Activated T-helper 2 cell treated with anti-CD3 and anti-CD28 coated beads, Interferon-gamma antibody, Interleukin-2, Interleukin-4, amounts not matched to agents 10 μg/mL and 5 μg/mL and 100 μg/mL, durations not matched to agents 14 hours and 24 hours and 36 hours (primary cell): ENCODE results near the gene AUTS2. TPM values are rescaled to one million over a fixed set of nuclear protein-coding genes. Genes with fewer than 3 reads are reported as not detected.

Source experiments
- DNase-seq: peaks from one replicate; pipeline ENCODE4 v3.0.0; 2021; ENCODE audit warnings: low spot score
- H3K27ac Mint-ChIP-seq: one replicate; pipeline ENCODE4 v1.8.0; 2021; ENCODE audit warnings: mixed read lengths
- H3K27me3 Mint-ChIP-seq: one replicate; pipeline ENCODE4 v1.8.0; 2021; ENCODE audit warnings: low read depth, mixed read lengths
- H3K36me3 Mint-ChIP-seq: one replicate; pipeline ENCODE4 v1.8.0; 2021; ENCODE audit warnings: low read depth, mixed read lengths
- H3K4me1 Mint-ChIP-seq: one replicate; pipeline ENCODE4 v1.8.0; 2021; ENCODE audit warnings: low read depth, mixed read lengths
- H3K4me3 Mint-ChIP-seq: one replicate; pipeline ENCODE4 v1.8.0; 2021; ENCODE audit warnings: low read depth, mild to moderate bottlenecking, moderate library complexity, mixed read lengths
- H3K9me3 Mint-ChIP-seq: one replicate; pipeline ENCODE4 v1.8.0; 2021; ENCODE audit warnings: mixed read lengths
- intact Hi-C: fragments of 100-400 bp; cut with micrococcal nuclease; formaldehyde crosslinking; loops from one replicate; pipeline ENCODE4 v1.15.1; 2023
- total RNA-seq: library from RNA; stranded (reverse); gene quantifications from 2 replicates; pipeline ENCODE4 v1.2.3, GENCODE V29; 2022

The AUTS2 gene
- total RNA-seq, 1 donor from 2014 or later, result 1.1 TPM

DNA sequence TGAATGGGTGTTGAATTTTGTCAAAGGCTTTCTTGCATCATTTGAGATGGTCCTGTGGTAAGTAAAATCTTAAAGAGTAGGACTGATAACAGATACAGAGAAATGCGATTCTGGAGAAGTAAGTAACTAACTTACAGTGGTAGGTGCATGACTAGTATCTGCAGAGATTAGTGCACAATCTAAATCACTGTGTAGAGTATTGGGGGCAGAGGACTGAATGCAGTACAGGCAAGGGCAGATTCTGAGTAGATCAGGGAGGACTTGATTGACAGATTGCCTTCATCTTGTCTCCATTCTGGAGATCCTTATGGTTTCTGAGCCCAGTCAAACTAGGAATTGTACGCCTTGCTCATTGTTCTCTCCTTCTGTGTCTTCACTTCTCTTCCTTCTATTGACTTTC, 736.0 kb downstream of the AUTS2 start:
- H3K27ac Mint-ChIP-seq, result no peak overlapping the region

DNA sequence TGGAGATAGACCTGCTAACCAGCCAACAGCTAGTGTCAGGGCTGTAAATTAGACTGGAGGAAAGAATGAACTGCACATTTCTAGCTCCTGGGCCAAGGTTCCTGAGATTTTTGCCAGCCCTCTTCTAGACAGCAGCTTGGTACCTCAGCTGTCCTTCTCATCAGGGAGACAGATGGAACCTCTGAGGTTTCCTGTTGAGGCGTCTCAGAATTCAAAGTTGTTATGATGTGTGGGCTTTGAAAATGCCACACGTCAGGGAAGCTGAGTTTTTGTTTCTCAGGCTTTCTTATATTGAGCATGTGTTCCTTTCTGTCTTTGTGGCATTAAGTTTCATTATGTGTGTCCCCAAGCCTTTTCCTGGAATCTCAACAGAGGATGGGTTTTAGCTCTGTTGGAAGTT, 736.6 kb downstream of the AUTS2 start:
- peaks cover 8% of the 10 kb centered on the region for H3K9me3 Mint-ChIP-seq
- intact Hi-C loops, result no loop called here
- no peak overlapping the region for H3K4me3 Mint-ChIP-seq
- peaks cover 4% of the 10 kb centered on the region for H3K4me1 Mint-ChIP-seq
- H3K27ac Mint-ChIP-seq, result no peak overlapping the region
- no peaks in the 10 kb centered on the region for H3K36me3 Mint-ChIP-seq
- DNase-seq, result no peak
- H3K27me3 Mint-ChIP-seq, result no peaks in the 10 kb centered on the region

More for the DNA sequence above, 736.0 kb downstream of the AUTS2 start:
- H3K27me3 Mint-ChIP-seq, result no peaks in the 10 kb centered on the region
- H3K4me1 Mint-ChIP-seq, result peaks cover 4% of the 10 kb centered on the region
- H3K4me3 Mint-ChIP-seq, result no peak overlapping the region
- no peak for DNase-seq
- no peaks in the 10 kb centered on the region for H3K36me3 Mint-ChIP-seq
- H3K9me3 Mint-ChIP-seq, result peaks cover 8% of the 10 kb centered on the region
- intact Hi-C loops, result no loop called here

GRCh38 chr7:70336536-70336935, 738.3 kb downstream of the AUTS2 start:
- intact Hi-C loops, result no loop called here
- no peak overlapping the region for H3K27ac Mint-ChIP-seq
- H3K4me3 Mint-ChIP-seq, result no peak overlapping the region
- no peak for DNase-seq
- H3K9me3 Mint-ChIP-seq, result peaks cover 8% of the 10 kb centered on the region
- H3K27me3 Mint-ChIP-seq, result no peaks in the 10 kb centered on the region
- peaks cover 4% of the 10 kb centered on the region for H3K4me1 Mint-ChIP-seq
- H3K36me3 Mint-ChIP-seq, result no peaks in the 10 kb centered on the region

DNA sequence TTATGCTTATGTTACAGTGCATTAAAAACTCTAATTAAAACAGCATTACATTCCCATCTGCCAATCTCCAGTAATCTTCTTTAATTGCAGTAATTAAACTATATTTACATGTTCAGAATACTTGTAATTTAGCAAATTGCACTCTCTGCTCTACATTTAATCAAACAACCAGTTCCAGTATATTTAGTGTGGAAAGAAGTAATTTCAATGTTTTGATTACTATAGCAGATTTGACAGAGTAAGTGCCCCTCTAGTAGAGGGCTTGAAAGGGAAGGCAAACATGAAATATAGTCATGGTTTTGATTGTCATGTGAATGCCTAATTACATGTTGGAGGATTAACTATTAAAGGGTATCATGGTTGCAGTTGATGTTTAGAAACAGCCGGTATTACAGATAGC, 739.7 kb downstream of the AUTS2 start:
- no peak for DNase-seq
- H3K9me3 Mint-ChIP-seq, result no peaks in the 10 kb centered on the region
- peaks cover 4% of the 10 kb centered on the region for H3K4me1 Mint-ChIP-seq
- H3K36me3 Mint-ChIP-seq, result no peaks in the 10 kb centered on the region
- no peaks in the 10 kb centered on the region for H3K27me3 Mint-ChIP-seq
- H3K4me3 Mint-ChIP-seq, result no peak overlapping the region
- intact Hi-C loops, result no loop called here
- H3K27ac Mint-ChIP-seq, result no peak overlapping the region

- Mint-ChIP-seq H3K27ac (no peak overlapping the region), H3K9me3 (no peaks in the 10 kb centered on the region), H3K4me3 (no peak overlapping the region), H3K36me3 (no peaks in the 10 kb centered on the region), H3K27me3 (no peaks in the 10 kb centered on the region), H3K4me1 (peaks cover under 1% of the 10 kb centered on the region)
- DNase-seq, result no peak
- intact Hi-C loops, result no loop called here
Observed at GRCh38 chr7:70340236-70340635, 742.0 kb downstream of the AUTS2 start.

DNA sequence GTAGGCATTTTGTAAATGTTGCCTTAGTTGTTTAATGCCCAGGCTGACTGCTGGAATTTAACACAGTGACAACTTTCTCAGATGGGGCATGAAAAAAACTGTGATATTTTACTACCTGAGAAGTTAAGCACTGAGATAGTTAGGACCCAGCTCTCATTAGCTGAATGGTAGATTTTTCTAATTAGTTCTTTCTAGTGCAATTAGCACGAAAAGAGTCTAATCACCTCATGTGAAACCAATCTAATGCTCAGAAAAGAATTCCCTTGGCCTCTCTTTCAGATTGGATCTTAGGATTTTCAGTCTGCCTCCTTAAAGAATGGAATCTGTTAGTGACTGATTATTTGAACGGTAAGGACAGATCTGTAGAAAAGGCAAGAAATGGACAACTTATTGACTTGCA, 743.2 kb downstream of the AUTS2 start:
- H3K27ac Mint-ChIP-seq, result no peak overlapping the region
- intact Hi-C loops, result no loop called here
- H3K36me3 Mint-ChIP-seq, result no peaks in the 10 kb centered on the region
- no peak for DNase-seq
- no peaks in the 10 kb centered on the region for H3K4me1 Mint-ChIP-seq
- H3K27me3 Mint-ChIP-seq, result no peaks in the 10 kb centered on the region
- H3K9me3 Mint-ChIP-seq, result no peaks in the 10 kb centered on the region
- no peak overlapping the region for H3K4me3 Mint-ChIP-seq

GRCh38 chr7:70343519-70343918, 745.2 kb downstream of the AUTS2 start:
- no peak for DNase-seq
- Mint-ChIP-seq H3K4me1 (peaks cover 8% of the 10 kb centered on the region), H3K9me3 (no peaks in the 10 kb centered on the region), H3K27me3 (no peaks in the 10 kb centered on the region), H3K27ac (no peak overlapping the region), H3K4me3 (no peak overlapping the region), H3K36me3 (no peaks in the 10 kb centered on the region)
- intact Hi-C loops, result no loop called here

DNA sequence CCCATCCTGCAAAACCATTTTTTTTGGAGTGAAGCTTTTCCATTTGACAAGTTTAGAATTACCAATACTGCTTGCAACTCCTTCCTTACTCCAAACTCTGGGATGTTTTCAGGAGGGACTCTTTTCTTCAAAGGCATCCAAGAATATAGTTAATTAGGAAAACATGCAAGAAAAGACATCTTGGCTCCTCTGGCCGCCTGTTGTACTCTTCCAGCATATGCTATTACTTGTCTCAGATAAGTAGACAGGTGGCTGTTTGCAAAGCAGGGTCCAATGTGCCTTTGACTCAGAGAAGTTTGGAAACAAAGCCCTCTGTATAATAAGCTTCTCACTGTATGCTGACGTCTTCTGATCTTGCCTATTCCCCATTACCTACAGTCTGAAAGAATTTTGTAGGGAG, 746.5 kb downstream of the AUTS2 start:
- Mint-ChIP-seq H3K27me3 (no peaks in the 10 kb centered on the region), H3K4me1 (peaks cover 8% of the 10 kb centered on the region), H3K4me3 (no peak overlapping the region), H3K9me3 (no peaks in the 10 kb centered on the region), H3K27ac (no peak overlapping the region), H3K36me3 (no peaks in the 10 kb centered on the region)
- intact Hi-C loops, result no loop called here
- DNase-seq, result no peak

DNA sequence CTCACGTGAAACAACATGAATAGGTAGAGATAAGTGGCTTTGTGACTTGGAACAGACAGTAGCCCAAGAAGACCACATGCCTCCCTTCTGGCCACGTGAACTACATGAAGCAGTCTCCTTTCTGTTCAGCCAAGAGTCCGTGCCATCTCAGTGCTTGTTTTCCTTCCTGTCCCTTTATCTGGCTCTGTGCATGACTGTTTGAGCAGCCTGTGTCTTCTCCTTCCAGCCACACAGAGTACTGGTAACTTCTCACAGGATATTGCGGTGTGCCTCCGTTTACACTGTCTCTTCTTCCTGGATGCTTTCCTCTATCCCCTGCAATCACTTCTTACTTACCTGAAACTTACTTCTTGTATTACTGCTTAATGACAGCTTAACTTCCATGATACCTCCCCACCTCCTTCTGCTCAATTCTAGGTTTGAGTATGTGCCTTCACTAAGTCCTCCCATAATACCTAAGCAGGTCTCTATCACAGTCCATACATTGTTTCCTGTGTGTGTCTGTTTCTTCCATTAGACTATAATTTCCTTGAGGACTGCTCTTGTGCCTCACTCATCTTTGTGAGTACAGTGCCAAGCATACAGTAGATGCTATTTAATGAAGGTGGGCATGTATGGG, 748.7 kb downstream of the AUTS2 start:
- no peaks in the 10 kb centered on the region for H3K9me3 Mint-ChIP-seq
- H3K4me1 Mint-ChIP-seq, result peaks cover 8% of the 10 kb centered on the region
- no peak for DNase-seq
- no peaks in the 10 kb centered on the region for H3K36me3 Mint-ChIP-seq
- no peaks in the 10 kb centered on the region for H3K27me3 Mint-ChIP-seq
- intact Hi-C loops, result no loop called here
- H3K27ac Mint-ChIP-seq, result no peak overlapping the region
- H3K4me3 Mint-ChIP-seq, result no peak overlapping the region

GRCh38 chr7:70347463-70348254, 749.4 kb downstream of the AUTS2 start:
- H3K9me3 Mint-ChIP-seq, result no peaks in the 10 kb centered on the region
- no peaks in the 10 kb centered on the region for H3K36me3 Mint-ChIP-seq
- H3K4me3 Mint-ChIP-seq, result no peak overlapping the region
- H3K4me1 Mint-ChIP-seq, result peaks cover 8% of the 10 kb centered on the region
- DNase-seq, result no peak
- no peaks in the 10 kb centered on the region for H3K27me3 Mint-ChIP-seq
- intact Hi-C loops, result no loop called here
- H3K27ac Mint-ChIP-seq, result no peak overlapping the region

DNA sequence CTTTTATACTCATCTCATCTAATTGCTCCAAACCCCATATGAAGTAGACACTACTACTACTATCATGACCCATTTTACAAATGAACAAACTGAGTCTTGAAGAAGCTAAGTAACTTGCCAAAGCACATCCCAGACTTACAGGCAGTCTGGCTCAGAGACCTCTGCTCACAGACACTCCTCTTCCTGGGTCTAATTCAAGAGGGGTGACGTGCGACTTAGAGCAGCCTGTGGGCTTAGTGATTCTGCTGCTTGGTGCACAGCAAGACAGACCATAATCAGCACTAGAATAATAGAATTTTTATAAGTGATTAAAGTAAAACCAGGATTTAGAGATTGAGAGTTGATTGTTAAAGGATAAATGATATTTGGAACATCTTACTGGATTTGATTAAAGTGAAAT, 750.8 kb downstream of the AUTS2 start:
- no peaks in the 10 kb centered on the region for H3K9me3 Mint-ChIP-seq
- no peak for DNase-seq
- H3K4me3 Mint-ChIP-seq, result no peak overlapping the region
- H3K4me1 Mint-ChIP-seq, result peaks cover 8% of the 10 kb centered on the region
- H3K27ac Mint-ChIP-seq, result no peak overlapping the region
- H3K27me3 Mint-ChIP-seq, result no peaks in the 10 kb centered on the region
- intact Hi-C loops, result no loop called here
- no peaks in the 10 kb centered on the region for H3K36me3 Mint-ChIP-seq

DNA sequence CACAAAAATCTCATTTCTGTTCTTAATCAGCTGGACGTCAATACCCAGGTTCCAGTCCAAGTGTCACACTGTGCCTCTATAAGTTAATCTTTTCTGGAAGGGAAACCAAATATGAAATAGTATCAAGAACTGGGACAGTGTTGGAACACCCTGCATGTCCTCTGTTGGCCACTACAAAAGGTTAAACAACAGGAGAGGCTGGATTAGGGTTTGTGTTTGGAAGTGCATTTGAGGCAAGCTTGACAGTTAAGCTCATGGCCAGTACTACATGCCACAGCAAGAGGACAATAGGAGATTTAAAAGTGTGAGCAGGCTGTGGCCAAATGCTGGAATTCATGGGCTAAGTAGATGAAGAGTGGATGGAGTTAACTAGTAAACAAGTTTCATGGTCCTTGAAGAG, 751.5 kb downstream of the AUTS2 start:
- intact Hi-C loops, result no loop called here
- H3K27ac Mint-ChIP-seq, result no peak overlapping the region
- no peaks in the 10 kb centered on the region for H3K27me3 Mint-ChIP-seq
- peaks cover 8% of the 10 kb centered on the region for H3K4me1 Mint-ChIP-seq
- DNase-seq, result no peak
- no peaks in the 10 kb centered on the region for H3K9me3 Mint-ChIP-seq
- no peak overlapping the region for H3K4me3 Mint-ChIP-seq
- no peaks in the 10 kb centered on the region for H3K36me3 Mint-ChIP-seq

DNA sequence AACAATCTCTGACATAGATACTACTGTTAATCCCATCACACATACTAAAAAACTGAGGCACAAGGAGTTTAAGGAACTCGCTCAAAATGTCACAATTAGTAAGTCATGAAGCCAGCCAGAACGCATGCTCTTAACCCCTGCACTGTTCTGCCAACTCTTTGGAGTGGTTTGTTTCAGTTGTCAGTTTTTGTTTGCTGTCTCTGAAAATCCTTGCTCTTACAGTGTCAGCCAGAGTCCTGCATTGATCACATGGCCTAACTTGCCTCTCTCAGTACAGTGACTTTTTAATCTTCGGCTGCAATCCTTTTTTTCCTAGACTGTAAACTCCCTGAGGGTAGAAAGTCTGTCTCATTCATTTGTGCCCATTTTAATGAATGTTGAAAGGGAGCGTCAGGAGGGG, 753.8 kb downstream of the AUTS2 start:
- Mint-ChIP-seq H3K27ac (no peak overlapping the region), H3K27me3 (no peaks in the 10 kb centered on the region), H3K4me1 (peaks cover 5% of the 10 kb centered on the region), H3K9me3 (no peaks in the 10 kb centered on the region), H3K4me3 (no peak overlapping the region), H3K36me3 (no peaks in the 10 kb centered on the region)
- DNase-seq, result no peak
- intact Hi-C loops, result no loop called here
